PC-3 (cell line): ENCODE results near the gene ATP8A1. TPM values are rescaled to one million over a fixed set of nuclear protein-coding genes. Genes with fewer than 3 reads are reported as not detected.

Experiments
- ATAC-seq: fragments of 200-7000 bp; cut with Tn5 transposase; 2 replicates; pipeline ENCODE4 v1.9.1; 2020; ENCODE audit warnings: mild to moderate bottlenecking, moderate library complexity
- BruUV-seq: library from RNA; stranded (reverse); fragments of 400-500 nt; replicated peaks from 2 replicates; lab custom pipeline; 2021; lab: Mats Ljungman, UMichigan
- CTCF ChIA-PET: fragments of 300-600 bp; sonication (Branson Sonifier 250); formaldehyde crosslinking; loops from one replicate; lab custom pipeline; 2022; ENCODE audit warnings: antibody characterized with exemption; lab: Charles Lee
- POLR2A ChIA-PET: fragments of 300-600 bp; sonication (Branson Sonifier 250); formaldehyde crosslinking; loops from one replicate; lab custom pipeline; 2022; ENCODE audit warnings: antibody characterized with exemption; ENCODE audit not compliant: unreplicated experiment; lab: Charles Lee
- DNase-seq: peaks from one replicate; pipeline ENCODE4 v3.0.0-alpha.2; 2015
- H2AFZ ChIP-seq: fragments of 300-600 bp; sonication (generic); 2 replicates; pipeline ENCODE4 v1.6.0; 2016; ENCODE audit warnings: antibody characterized with exemption, low read length
- H3F3A ChIP-seq: fragments of 300-600 bp; sonication (generic); one replicate; pipeline ENCODE4 v1.6.0; 2017; ENCODE audit warnings: antibody characterized with exemption, low read length, control low read depth, mild to moderate bottlenecking; ENCODE audit not compliant: unreplicated experiment
- H3K27ac ChIP-seq: fragments of 300-600 bp; sonication (generic); 2 replicates; pipeline ENCODE4 v1.5.1; 2016; ENCODE audit warnings: mild to moderate bottlenecking, low read length
- H3K27me3 ChIP-seq: fragments of 300-600 bp; sonication (generic); 2 replicates; pipeline ENCODE4 v1.6.1; 2016; ENCODE audit warnings: low read length, mixed read lengths
- H3K36me3 ChIP-seq: fragments of 300-600 bp; sonication (generic); 2 replicates; pipeline ENCODE4 v1.6.1; 2016; ENCODE audit warnings: low read depth, mixed run types, low read length, mixed read lengths
- H3K4me1 ChIP-seq: fragments of 300-600 bp; sonication (generic); 2 replicates; pipeline ENCODE4 v1.5.1; 2016; ENCODE audit warnings: low read length; ENCODE audit not compliant: insufficient read depth
- H3K4me2 ChIP-seq: fragments of 300-600 bp; sonication (generic); 2 replicates; pipeline ENCODE4 v1.6.0; 2016; ENCODE audit warnings: low read length
- H3K4me3 ChIP-seq: fragments of 300-600 bp; sonication (generic); 2 replicates; pipeline ENCODE4 v1.5.1; 2016; ENCODE audit warnings: mild to moderate bottlenecking, low read length, mixed read lengths
- H3K79me2 ChIP-seq: fragments of 300-600 bp; sonication (generic); 2 replicates; pipeline ENCODE4 v1.6.1; 2017; ENCODE audit warnings: low read length, mixed read lengths
- H3K9ac ChIP-seq: fragments of 300-600 bp; sonication (generic); 2 replicates; pipeline ENCODE4 v1.6.0; 2016; ENCODE audit warnings: mild to moderate bottlenecking, low read length
- H3K9me2 ChIP-seq: fragments of 300-600 bp; sonication (generic); replicated peaks from 2 replicates; pipeline ENCODE4 v1.6.1; 2016; ENCODE audit warnings: mixed run types, low read length, mixed read lengths
- H3K9me3 ChIP-seq: fragments of 300-600 bp; sonication (generic); 2 replicates; pipeline ENCODE4 v1.6.1; 2016; ENCODE audit warnings: low read length, mixed read lengths
- H4K20me1 ChIP-seq: fragments of 300-600 bp; sonication (generic); 2 replicates; pipeline ENCODE4 v1.6.1; 2016; ENCODE audit warnings: low read length, mixed read lengths
- CTCF ChIP-seq: fragments of 300-600 bp; sonication (generic); conservative IDR thresholded peaks from 2 replicates; pipeline ENCODE4 v1.5.1; 2017; ENCODE audit warnings: antibody characterized with exemption, low read depth, mild to moderate bottlenecking, low read length
- EZH2 ChIP-seq: fragments of 300-600 bp; sonication (generic); IDR thresholded peaks from one replicate; pipeline ENCODE4 v1.6.1; 2017; ENCODE audit warnings: antibody characterized with exemption, mild to moderate bottlenecking, low read length; ENCODE audit not compliant: unreplicated experiment
- EZH2phosphoT487 ChIP-seq: fragments of 300-600 bp; sonication (generic); IDR thresholded peaks from 2 replicates; pipeline ENCODE4 v1.6.1; 2018; ENCODE audit warnings: mild to moderate bottlenecking, antibody characterized with exemption, low read length, borderline replicate concordance
- intact Hi-C: fragments of 100-400 bp; cut with micrococcal nuclease; formaldehyde crosslinking; loops from 2 replicates; pipeline ENCODE4 v1.9.0; 2023
- total RNA-seq: library from RNA; depleted of rRNA; stranded (reverse); fragments of >200 nt; gene quantifications from 2 replicates; pipeline ENCODE4 v1.2.3, GENCODE V29; 2014

The ATP8A1 gene
- total RNA-seq, 1 experiment from 2014 or later = 3.9 TPM

GRCh38 chr4:42637867-42638266 lies 19.0 kb downstream of the ATP8A1 start:
- Histone ChIP-seq H3K79me2 (no peaks in the 10 kb centered on the region), H3F3A (no peaks in the 10 kb centered on the region), H3K27ac (no peak overlapping the region), H3K4me1 (peaks cover 7% of the 10 kb centered on the region; the same call in 1 of the 2 replicates), H3K4me2 (no peak overlapping the region), H3K4me3 (no peak overlapping the region), H3K9me2 (no peaks in the 10 kb centered on the region), H3K27me3 (no peaks in the 10 kb centered on the region), H3K36me3 (no peaks in the 10 kb centered on the region), H2AFZ (no peak overlapping the region), H3K9ac (no peak overlapping the region), H3K9me3 (no peaks in the 10 kb centered on the region), H4K20me1 (no peaks in the 10 kb centered on the region)
- POLR2A ChIA-PET = no interaction called here
- ATAC-seq (no peak), DNase-seq (no peak)
- BruUV-seq = no TSS peak
- TF ChIP-seq EZH2 (no peak), CTCF (no peak), EZH2phosphoT487 (no peak)
- CTCF ChIA-PET = no interaction called here
- intact Hi-C loops = no loop called here

DNA sequence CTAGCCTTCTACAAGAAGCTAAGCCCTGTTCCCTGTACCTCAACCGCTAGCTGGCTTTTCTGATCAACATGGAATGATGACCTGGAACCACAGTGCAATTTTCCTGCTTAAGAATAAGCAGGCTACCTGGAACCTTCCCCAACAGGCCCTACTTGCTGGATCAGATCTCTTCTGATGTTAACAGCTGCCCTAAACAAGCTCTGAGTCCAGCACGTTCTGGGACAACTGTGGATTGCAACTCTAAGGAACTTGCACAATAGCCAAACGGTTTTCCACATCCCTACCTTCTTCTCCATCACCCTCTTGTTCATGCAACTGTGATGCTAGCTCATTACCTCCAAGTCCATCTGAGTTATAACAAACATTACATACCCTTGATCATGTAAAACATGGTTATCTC lies 19.8 kb downstream of the ATP8A1 start:
- ATAC-seq = no peak
- no peak overlapping the region for H2AFZ ChIP-seq
- H3K9ac ChIP-seq = no peak overlapping the region
- peaks cover 4% of the 10 kb centered on the region; the same call in 1 of the 2 replicates for H3K4me1 ChIP-seq
- H3F3A ChIP-seq = no peaks in the 10 kb centered on the region
- H3K27ac ChIP-seq = no peak overlapping the region
- CTCF ChIA-PET = no interaction called here
- H3K27me3 ChIP-seq = no peaks in the 10 kb centered on the region
- no TSS peak for BruUV-seq
- no peak overlapping the region for H3K4me2 ChIP-seq
- H3K9me2 ChIP-seq = no peaks in the 10 kb centered on the region
- intact Hi-C loops = no loop called here
- TF ChIP-seq EZH2 = no peak
- TF ChIP-seq EZH2phosphoT487 = no peak
- no peak for TF ChIP-seq CTCF
- H3K9me3 ChIP-seq = no peaks in the 10 kb centered on the region
- no peaks in the 10 kb centered on the region for H4K20me1 ChIP-seq
- H3K36me3 ChIP-seq = no peaks in the 10 kb centered on the region
- POLR2A ChIA-PET = no interaction called here
- no peak overlapping the region for H3K4me3 ChIP-seq
- no peak for DNase-seq
- no peaks in the 10 kb centered on the region for H3K79me2 ChIP-seq

DNA sequence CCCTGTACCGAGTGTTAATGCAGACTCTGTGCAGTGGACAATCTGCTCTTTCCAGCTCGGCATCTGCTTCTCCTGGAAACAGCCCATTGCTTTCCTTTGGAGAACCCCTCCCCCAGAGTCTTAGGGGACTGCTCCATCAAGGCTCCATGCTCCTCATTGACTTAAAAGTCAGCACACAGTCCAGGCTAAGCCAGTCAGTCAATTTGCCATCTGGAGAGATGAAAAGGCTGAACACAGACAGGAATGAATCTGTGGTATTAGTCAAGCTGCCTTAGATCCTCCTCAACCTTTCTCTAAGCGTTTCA lies 20.3 kb downstream of the ATP8A1 start:
- CTCF ChIA-PET = no interaction called here
- H3F3A ChIP-seq = no peaks in the 10 kb centered on the region
- H3K4me2 ChIP-seq = no peak overlapping the region
- intact Hi-C loops = no loop called here
- H3K27me3 ChIP-seq = no peaks in the 10 kb centered on the region
- no peaks in the 10 kb centered on the region for H3K9me3 ChIP-seq
- no peak overlapping the region for H3K27ac ChIP-seq
- no peak overlapping the region for H3K9ac ChIP-seq
- DNase-seq (no peak), ATAC-seq (no peak)
- no peak overlapping the region for H2AFZ ChIP-seq
- H4K20me1 ChIP-seq = no peaks in the 10 kb centered on the region
- H3K4me1 ChIP-seq = no peaks in the 10 kb centered on the region; the same call in 1 of the 2 replicates
- H3K79me2 ChIP-seq = no peaks in the 10 kb centered on the region
- no peak overlapping the region for H3K4me3 ChIP-seq
- no peaks in the 10 kb centered on the region for H3K36me3 ChIP-seq
- H3K9me2 ChIP-seq = no peaks in the 10 kb centered on the region
- no TSS peak for BruUV-seq
- POLR2A ChIA-PET = no interaction called here
- TF ChIP-seq CTCF = no peak
- no peak for TF ChIP-seq EZH2
- TF ChIP-seq EZH2phosphoT487 = no peak
